ENCODE data around the gene TRAPPC13.

TRAPPC13 gene

GRCh38 chr5:65707663-65708062, 82.8 kb downstream of the TRAPPC13 start:
- TF ChIP-seq, protein P1, sequence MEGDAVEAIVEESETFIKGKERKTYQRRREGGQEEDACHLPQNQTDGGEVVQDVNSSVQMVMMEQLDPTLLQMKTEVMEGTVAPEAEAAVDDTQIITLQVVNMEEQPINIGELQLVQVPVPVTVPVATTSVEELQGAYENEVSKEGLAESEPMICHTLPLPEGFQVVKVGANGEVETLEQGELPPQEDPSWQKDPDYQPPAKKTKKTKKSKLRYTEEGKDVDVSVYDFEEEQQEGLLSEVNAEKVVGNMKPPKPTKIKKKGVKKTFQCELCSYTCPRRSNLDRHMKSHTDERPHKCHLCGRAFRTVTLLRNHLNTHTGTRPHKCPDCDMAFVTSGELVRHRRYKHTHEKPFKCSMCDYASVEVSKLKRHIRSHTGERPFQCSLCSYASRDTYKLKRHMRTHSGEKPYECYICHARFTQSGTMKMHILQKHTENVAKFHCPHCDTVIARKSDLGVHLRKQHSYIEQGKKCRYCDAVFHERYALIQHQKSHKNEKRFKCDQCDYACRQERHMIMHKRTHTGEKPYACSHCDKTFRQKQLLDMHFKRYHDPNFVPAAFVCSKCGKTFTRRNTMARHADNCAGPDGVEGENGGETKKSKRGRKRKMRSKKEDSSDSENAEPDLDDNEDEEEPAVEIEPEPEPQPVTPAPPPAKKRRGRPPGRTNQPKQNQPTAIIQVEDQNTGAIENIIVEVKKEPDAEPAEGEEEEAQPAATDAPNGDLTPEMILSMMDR (IDR thresholded peaks at IDR 0.05), result no peak
- no peak overlapping the region for H3K9ac ChIP-seq
- no peak overlapping the region for H3K4me3 ChIP-seq (ENCODE audit: low read depth, low read length)
- no peak overlapping the region for H3K4me2 ChIP-seq (ENCODE audit: low read length)
- H3K27ac ChIP-seq, result no peak overlapping the region
- H3K36me3 ChIP-seq (ENCODE audit: control insufficient read depth, insufficient read depth, low read length), result no peaks in the 10 kb centered on the region
- H3K4me1 ChIP-seq, result no peaks in the 10 kb centered on the region
- no peaks in the 10 kb centered on the region for H3K9me3 ChIP-seq (ENCODE audit: control insufficient read depth, low read length)
- H3K27me3 ChIP-seq (ENCODE audit: control insufficient read depth, insufficient read depth, low read length), result no peaks in the 10 kb centered on the region
- H3K79me2 ChIP-seq, result no peaks in the 10 kb centered on the region
- H2AFZ ChIP-seq, result no peak overlapping the region

- no peaks in the 10 kb centered on the region for H3K79me2 ChIP-seq
- no peaks in the 10 kb centered on the region for H3K9me3 ChIP-seq (ENCODE audit: control insufficient read depth, low read length)
- TF ChIP-seq, protein P1 (IDR thresholded peaks at IDR 0.05), result no peak
- no peaks in the 10 kb centered on the region for H3K36me3 ChIP-seq (ENCODE audit: control insufficient read depth, insufficient read depth, low read length)
- H3K27me3 ChIP-seq (ENCODE audit: control insufficient read depth, insufficient read depth, low read length), result no peaks in the 10 kb centered on the region
- no peak overlapping the region for H2AFZ ChIP-seq
- no peak overlapping the region for H3K4me2 ChIP-seq (ENCODE audit: low read length)
- no peak overlapping the region for H3K27ac ChIP-seq
- no peaks in the 10 kb centered on the region for H3K4me1 ChIP-seq
- H3K4me3 ChIP-seq (ENCODE audit: low read depth, low read length), result no peak overlapping the region
- H3K9ac ChIP-seq, result no peak overlapping the region
Measured at GRCh38 chr5:65708145-65708544, 83.3 kb downstream of the TRAPPC13 start.

Measured in parathyroid adenoma (tissue), 2 donors.